ENCODE data around the gene CEP89.
"Not testable (repeated sequence)": the region's sequence is repeated elsewhere in the genome, so short reads cannot be mapped to it uniquely, and the experiment has no call there.

The CEP89 gene

DNA sequence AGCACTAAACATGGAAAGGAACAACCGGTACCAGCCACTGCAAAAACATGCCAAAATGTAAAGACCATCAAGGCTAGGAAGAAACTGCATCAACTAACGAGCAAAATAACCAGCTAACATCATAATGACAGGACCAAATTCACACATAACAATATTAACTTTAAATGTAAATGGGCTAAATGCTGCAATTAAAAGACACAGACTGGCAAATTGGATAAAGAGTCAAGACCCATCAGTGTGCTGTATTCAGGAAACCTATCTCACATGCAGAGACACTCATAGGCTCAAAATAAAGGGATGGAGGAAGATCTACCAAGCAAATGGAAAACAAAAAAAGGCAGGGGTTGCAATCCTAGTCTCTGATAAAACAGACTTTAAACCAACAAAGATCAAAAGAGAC lies 123.7 kb downstream of the CEP89 start:
- not testable (repeated sequence) for H3K9me3 ChIP-seq (ENCODE audit: control insufficient read depth, insufficient read depth, low read length); H3K27me3 ChIP-seq (ENCODE audit: control insufficient read depth, insufficient read depth, low read length); H3K4me1 ChIP-seq (ENCODE audit: control insufficient read depth, insufficient read depth, low read length); DNase-seq (ENCODE audit: low read depth, low spot score); H3K27ac ChIP-seq (ENCODE audit: low read length); H3K4me3 ChIP-seq (ENCODE audit: low read length); H3K36me3 ChIP-seq (ENCODE audit: control insufficient read depth, insufficient read depth, low read length)
- WGBS (ENCODE audit: insufficient coverage, insufficient read length), result no CpG with 5 or more reads among the region's 2 CpGs

DNA sequence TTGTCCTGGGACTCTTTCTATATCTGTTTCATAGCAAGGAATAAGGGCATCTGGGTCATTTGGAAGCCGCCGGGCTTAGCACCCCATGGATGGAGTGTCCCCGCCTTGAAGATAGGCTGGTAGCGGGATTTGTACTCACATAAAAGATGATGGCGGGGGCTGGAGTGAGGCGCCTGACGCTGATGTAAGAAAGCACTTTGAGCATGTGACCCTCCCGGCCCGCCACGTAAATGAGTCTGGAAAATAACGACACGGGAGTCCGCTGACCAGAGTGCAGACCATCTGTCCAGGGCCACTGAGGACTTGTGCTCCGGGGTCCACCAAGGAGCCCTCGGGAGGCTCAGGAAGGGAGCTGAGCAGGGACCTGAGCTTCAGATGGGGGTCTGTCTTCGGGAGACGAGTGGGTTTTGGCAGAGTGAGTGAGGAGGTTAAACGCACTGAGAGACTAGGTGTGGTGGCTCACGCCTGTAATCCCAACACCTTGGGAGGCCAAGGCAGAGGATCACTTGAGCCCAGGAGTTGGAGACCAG lies 128.0 kb downstream of the CEP89 start:
- Histone ChIP-seq H3K4me3 (ENCODE audit: low read length) (no peak overlapping the region), H3K4me1 (ENCODE audit: control insufficient read depth, insufficient read depth, low read length) (no peaks in the 10 kb centered on the region), H3K27me3 (ENCODE audit: control insufficient read depth, insufficient read depth, low read length) (no peaks in the 10 kb centered on the region), H3K9me3 (ENCODE audit: control insufficient read depth, insufficient read depth, low read length) (no peaks in the 10 kb centered on the region), H3K36me3 (ENCODE audit: control insufficient read depth, insufficient read depth, low read length) (no peaks in the 10 kb centered on the region), H3K27ac (ENCODE audit: low read length) (no peak overlapping the region)
- WGBS (ENCODE audit: insufficient coverage, insufficient read length), result no CpG with 5 or more reads among the region's 19 CpGs
- no peak for DNase-seq (ENCODE audit: low read depth, low spot score)

- Histone ChIP-seq H3K9me3 (ENCODE audit: control insufficient read depth, insufficient read depth, low read length) (no peaks in the 10 kb centered on the region), H3K36me3 (ENCODE audit: control insufficient read depth, insufficient read depth, low read length) (no peaks in the 10 kb centered on the region), H3K4me1 (ENCODE audit: control insufficient read depth, insufficient read depth, low read length) (no peaks in the 10 kb centered on the region), H3K27me3 (ENCODE audit: control insufficient read depth, insufficient read depth, low read length) (no peaks in the 10 kb centered on the region), H3K4me3 (ENCODE audit: low read length) (no peak overlapping the region), H3K27ac (ENCODE audit: low read length) (no peak overlapping the region)
- no CpG with 5 or more reads among the region's 8 CpGs for WGBS (ENCODE audit: insufficient coverage, insufficient read length)
- DNase-seq (ENCODE audit: low read depth, low spot score), result no peak
Observed at GRCh38 chr19:32842061-32842460, 129.7 kb downstream of the CEP89 start.

- Histone ChIP-seq H3K36me3 (ENCODE audit: control insufficient read depth, insufficient read depth, low read length) (no peaks in the 10 kb centered on the region), H3K27ac (ENCODE audit: low read length) (no peak overlapping the region), H3K4me3 (ENCODE audit: low read length) (no peak overlapping the region), H3K4me1 (ENCODE audit: control insufficient read depth, insufficient read depth, low read length) (no peaks in the 10 kb centered on the region), H3K27me3 (ENCODE audit: control insufficient read depth, insufficient read depth, low read length) (no peaks in the 10 kb centered on the region), H3K9me3 (ENCODE audit: control insufficient read depth, insufficient read depth, low read length) (no peaks in the 10 kb centered on the region)
- no CpG with 5 or more reads among the region's 7 CpGs for WGBS (ENCODE audit: insufficient coverage, insufficient read length)
- DNase-seq (ENCODE audit: low read depth, low spot score), result no peak
Observed at GRCh38 chr19:32837531-32837930, 134.2 kb downstream of the CEP89 start.

DNA sequence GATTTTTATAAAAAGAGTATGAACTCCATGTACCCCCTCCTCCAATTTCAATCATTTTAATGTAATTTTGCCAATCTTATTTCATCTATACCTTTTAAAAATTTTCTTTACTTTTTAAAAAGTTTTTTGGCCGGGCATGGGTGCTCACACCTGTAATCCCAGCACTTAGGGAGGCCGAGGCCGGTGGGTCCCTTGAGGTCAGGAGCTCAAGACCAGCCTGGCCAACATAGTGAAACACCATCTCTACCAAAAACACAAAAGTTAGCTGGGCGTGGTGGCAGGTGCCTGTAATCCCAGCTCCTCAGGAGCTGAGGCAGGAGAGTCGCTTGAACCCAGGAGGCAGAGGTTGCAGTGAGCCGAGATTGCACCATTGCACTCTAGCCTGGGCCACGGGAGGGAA lies 138.4 kb downstream of the CEP89 start:
- not testable (repeated sequence) for H3K9me3 ChIP-seq (ENCODE audit: control insufficient read depth, insufficient read depth, low read length); H3K36me3 ChIP-seq (ENCODE audit: control insufficient read depth, insufficient read depth, low read length); H3K27ac ChIP-seq (ENCODE audit: low read length); H3K27me3 ChIP-seq (ENCODE audit: control insufficient read depth, insufficient read depth, low read length); DNase-seq (ENCODE audit: low read depth, low spot score); H3K4me1 ChIP-seq (ENCODE audit: control insufficient read depth, insufficient read depth, low read length); H3K4me3 ChIP-seq (ENCODE audit: low read length)
- WGBS (ENCODE audit: insufficient coverage, insufficient read length), result no CpG with 5 or more reads among the region's 7 CpGs

- not testable (repeated sequence) for H3K27ac ChIP-seq (ENCODE audit: low read length); H3K27me3 ChIP-seq (ENCODE audit: control insufficient read depth, insufficient read depth, low read length); DNase-seq (ENCODE audit: low read depth, low spot score); H3K4me3 ChIP-seq (ENCODE audit: low read length); H3K4me1 ChIP-seq (ENCODE audit: control insufficient read depth, insufficient read depth, low read length); H3K36me3 ChIP-seq (ENCODE audit: control insufficient read depth, insufficient read depth, low read length); H3K9me3 ChIP-seq (ENCODE audit: control insufficient read depth, insufficient read depth, low read length)
- WGBS (ENCODE audit: insufficient coverage, insufficient read length), result no CpG with 5 or more reads among the region's 7 CpGs
Observed at GRCh38 chr19:32832825-32833224, 138.9 kb downstream of the CEP89 start.

GRCh38 chr19:32832094-32832493 lies 139.7 kb downstream of the CEP89 start:
- H3K4me1 ChIP-seq (ENCODE audit: control insufficient read depth, insufficient read depth, low read length); H3K36me3 ChIP-seq (ENCODE audit: control insufficient read depth, insufficient read depth, low read length): not testable (repeated sequence)
- no CpG with 5 or more reads among the region's 12 CpGs for WGBS (ENCODE audit: insufficient coverage, insufficient read length)

GRCh38 chr19:32831611-32832010 lies 140.1 kb downstream of the CEP89 start:
- 0 out of 2 replicates have a peak, but pooled peaks cover 1% of the 10 kb centered on the region for H3K4me1 ChIP-seq (ENCODE audit: control insufficient read depth, insufficient read depth, low read length)
- no peak overlapping the region for H3K27ac ChIP-seq (ENCODE audit: low read length)
- H3K9me3 ChIP-seq (ENCODE audit: control insufficient read depth, insufficient read depth, low read length), result no peaks in the 10 kb centered on the region

More at GRCh38 chr19:32832094-32832493, 139.7 kb downstream of the CEP89 start:
- H3K27me3 ChIP-seq (ENCODE audit: control insufficient read depth, insufficient read depth, low read length); H3K9me3 ChIP-seq (ENCODE audit: control insufficient read depth, insufficient read depth, low read length); H3K27ac ChIP-seq (ENCODE audit: low read length); H3K4me3 ChIP-seq (ENCODE audit: low read length); DNase-seq (ENCODE audit: low read depth, low spot score): not testable (repeated sequence)

DNA sequence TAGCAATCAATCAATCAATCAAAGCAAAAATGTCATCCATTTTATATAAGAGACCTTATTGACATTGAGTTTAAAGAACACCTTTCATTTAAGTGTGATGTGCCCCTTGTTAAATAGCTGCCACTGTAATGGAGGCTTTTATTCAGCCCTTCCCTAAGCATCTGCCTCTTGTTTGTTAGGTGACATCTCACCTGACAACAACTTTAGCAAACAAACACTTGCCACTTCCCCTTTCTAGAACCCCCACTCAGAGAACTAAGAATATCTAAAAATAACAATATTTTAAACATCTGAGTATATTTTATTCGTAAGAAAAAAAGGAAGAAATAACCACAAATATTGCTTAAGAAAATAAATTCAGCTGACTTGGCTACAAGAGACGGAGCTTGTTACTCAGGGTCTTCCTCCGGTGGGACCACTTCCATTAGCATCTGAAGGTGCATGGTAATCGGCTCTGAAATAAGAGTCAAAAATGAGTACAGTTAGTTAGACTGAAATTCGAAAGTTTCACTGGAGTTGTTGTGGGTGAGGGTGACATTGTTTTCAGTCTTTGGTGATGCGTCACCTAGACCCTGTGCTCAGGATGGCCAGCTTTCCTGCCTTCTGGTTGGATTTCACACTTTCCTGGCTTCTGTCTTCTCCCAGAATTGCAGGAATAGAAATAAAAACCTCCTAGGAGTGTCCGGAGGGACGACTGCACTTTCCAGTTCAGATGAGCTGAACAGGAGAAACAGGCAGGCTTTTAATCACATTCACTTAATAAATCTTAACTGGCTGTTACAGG lies 141.3 kb downstream of the CEP89 start:
- no CpG with 5 or more reads among the region's 8 CpGs for WGBS (ENCODE audit: insufficient coverage, insufficient read length)

More at GRCh38 chr19:32831611-32832010, 140.1 kb downstream of the CEP89 start:
- no peaks in the 10 kb centered on the region for H3K27me3 ChIP-seq (ENCODE audit: control insufficient read depth, insufficient read depth, low read length)
- no peaks in the 10 kb centered on the region for H3K36me3 ChIP-seq (ENCODE audit: control insufficient read depth, insufficient read depth, low read length)
- DNase-seq (ENCODE audit: low read depth, low spot score), result no peak
- WGBS (ENCODE audit: insufficient coverage, insufficient read length), result no CpG with 5 or more reads among the region's 5 CpGs
- H3K4me3 ChIP-seq (ENCODE audit: low read length), result no peak overlapping the region

GRCh38 chr19:32829345-32829896 lies 142.3 kb downstream of the CEP89 start:
- no peaks in the 10 kb centered on the region for H3K36me3 ChIP-seq (ENCODE audit: control insufficient read depth, insufficient read depth, low read length)
- H3K4me3 ChIP-seq (ENCODE audit: low read length), result no peak overlapping the region
- H3K27me3 ChIP-seq (ENCODE audit: control insufficient read depth, insufficient read depth, low read length), result no peaks in the 10 kb centered on the region
- no peaks in the 10 kb centered on the region for H3K9me3 ChIP-seq (ENCODE audit: control insufficient read depth, insufficient read depth, low read length)
- DNase-seq (ENCODE audit: low read depth, low spot score), result no peak
- peaks cover 4% of the 10 kb centered on the region; the same call in 1 of the 2 replicates for H3K4me1 ChIP-seq (ENCODE audit: control insufficient read depth, insufficient read depth, low read length)
- WGBS (ENCODE audit: insufficient coverage, insufficient read length), result no CpG with 5 or more reads among the region's 10 CpGs
- H3K27ac ChIP-seq (ENCODE audit: low read length), result no peak overlapping the region

More for the DNA sequence above, 141.3 kb downstream of the CEP89 start:
- H3K4me1 ChIP-seq (ENCODE audit: control insufficient read depth, insufficient read depth, low read length), result 0 out of 2 replicates have a peak, but pooled peaks cover 1% of the 10 kb centered on the region
- no peaks in the 10 kb centered on the region for H3K9me3 ChIP-seq (ENCODE audit: control insufficient read depth, insufficient read depth, low read length)
- H3K27me3 ChIP-seq (ENCODE audit: control insufficient read depth, insufficient read depth, low read length), result no peaks in the 10 kb centered on the region
- no peaks in the 10 kb centered on the region for H3K36me3 ChIP-seq (ENCODE audit: control insufficient read depth, insufficient read depth, low read length)
- H3K4me3 ChIP-seq (ENCODE audit: low read length), result no peak overlapping the region
- no peak for DNase-seq (ENCODE audit: low read depth, low spot score)
- H3K27ac ChIP-seq (ENCODE audit: low read length), result no peak overlapping the region
